ENCODE measurements around the gene TUBB8B.
"Not testable (repeated sequence)": the region's sequence is repeated elsewhere in the genome, so short reads cannot be mapped to it uniquely, and the experiment has no call there.

- TF ChIP-seq CTCF (optimal IDR thresholded peaks at IDR 0.05 in 1 of 3, IDR thresholded peaks at IDR 0.05 in 1 of 3, conservative IDR thresholded peaks at IDR 0.05 in 1 of 3; ENCODE audit: extremely low read depth in 1 of 3, insufficient read depth in 2 of 3, low read length in 3 of 3); EZH2 (IDR thresholded peaks at IDR 0.05; ENCODE audit: low read length): not testable (repeated sequence)
Measured at GRCh38 chr18:11383-12274, 37.8 kb downstream of the TUBB8B start.
